Activated CD8-positive, alpha-beta T cell treated with anti-CD3 and anti-CD28 coated beads for 36 hours (primary cell): ENCODE results near the gene PLSCR5. TPM values are rescaled to one million over a fixed set of nuclear protein-coding genes. Genes with fewer than 3 reads are reported as not detected.
A peak's percentile ranks its signal among the peaks of the same experiment; 100 is the strongest.

ENCODE experiments used
- ATAC-seq: fragments of 200-7000 bp; cut with Tn5 transposase; one replicate; pipeline ENCODE4 v1.10.0; 2021; ENCODE audit warnings: mild to moderate bottlenecking, moderate library complexity
- CTCF ChIA-PET: fragments of 350-600 bp; sonication (Branson Sonifier 250); formaldehyde crosslinking; loops from one replicate; lab custom pipeline; 2021; ENCODE audit warnings: antibody characterized with exemption; lab: Charles Lee
- POLR2A ChIA-PET: fragments of 350-600 bp; sonication (Branson Sonifier 250); formaldehyde crosslinking; loops from one replicate; lab custom pipeline; 2021; ENCODE audit warnings: antibody characterized with exemption; lab: Charles Lee
- DNase-seq: peaks from one replicate; pipeline ENCODE4 v3.0.0-alpha.2; 2020
- H3K27ac Mint-ChIP-seq: one replicate; pipeline ENCODE4 v1.8.0; 2021; ENCODE audit warnings: mild to moderate bottlenecking, mixed read lengths
- H3K27me3 Mint-ChIP-seq: one replicate; pipeline ENCODE4 v1.8.0; 2021; ENCODE audit warnings: mixed read lengths
- H3K36me3 Mint-ChIP-seq: one replicate; pipeline ENCODE4 v1.8.0; 2021; ENCODE audit warnings: low read depth, mixed read lengths
- H3K4me1 Mint-ChIP-seq: one replicate; pipeline ENCODE4 v1.8.0; 2021; ENCODE audit warnings: low read depth, mixed read lengths
- H3K4me3 Mint-ChIP-seq: one replicate; pipeline ENCODE4 v1.8.0; 2021; ENCODE audit warnings: mild to moderate bottlenecking, moderate library complexity, mixed read lengths
- H3K9me3 Mint-ChIP-seq: one replicate; pipeline ENCODE4 v1.8.0; 2021; ENCODE audit warnings: mixed read lengths
- intact Hi-C: fragments of 100-400 bp; cut with micrococcal nuclease; formaldehyde crosslinking; loops from one replicate; pipeline ENCODE4 v1.10.0; 2022
- total RNA-seq, 2 experiments: library from RNA; stranded (reverse); gene quantifications; one replicate each; pipeline ENCODE4 v1.2.3, GENCODE V29; 2021
- TF ChIP-seq, protein P1 (sequence below): fragments of 200-600 bp; IDR thresholded peaks from one replicate; pipeline ENCODE4 v1.8.0; 2022; ENCODE audit warnings: antibody characterized with exemption, mild to moderate bottlenecking

PLSCR5 gene
- total RNA-seq, 2 experiments from 2014 or later = not detected

DNA sequence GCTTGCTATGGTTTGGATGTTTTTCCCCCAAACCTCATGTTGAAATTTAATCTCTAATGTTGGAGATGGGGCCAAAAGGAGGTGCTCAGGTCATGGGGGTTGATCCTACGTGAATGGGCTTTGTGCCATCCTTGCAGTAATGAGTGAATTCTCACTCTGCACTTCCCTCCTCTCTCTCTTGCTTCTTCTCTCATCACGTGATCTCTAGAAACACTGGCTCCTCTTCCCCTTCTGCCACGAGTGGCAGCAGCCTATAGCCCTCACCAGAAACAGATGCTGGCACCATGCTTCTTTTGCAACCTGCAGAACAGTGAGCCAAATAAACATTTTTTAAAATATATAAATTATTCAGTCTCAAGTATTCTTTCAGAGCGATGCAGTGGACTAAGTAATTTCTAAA lies 47.4 kb downstream of the PLSCR5 start:
- TF ChIP-seq, protein P1, sequence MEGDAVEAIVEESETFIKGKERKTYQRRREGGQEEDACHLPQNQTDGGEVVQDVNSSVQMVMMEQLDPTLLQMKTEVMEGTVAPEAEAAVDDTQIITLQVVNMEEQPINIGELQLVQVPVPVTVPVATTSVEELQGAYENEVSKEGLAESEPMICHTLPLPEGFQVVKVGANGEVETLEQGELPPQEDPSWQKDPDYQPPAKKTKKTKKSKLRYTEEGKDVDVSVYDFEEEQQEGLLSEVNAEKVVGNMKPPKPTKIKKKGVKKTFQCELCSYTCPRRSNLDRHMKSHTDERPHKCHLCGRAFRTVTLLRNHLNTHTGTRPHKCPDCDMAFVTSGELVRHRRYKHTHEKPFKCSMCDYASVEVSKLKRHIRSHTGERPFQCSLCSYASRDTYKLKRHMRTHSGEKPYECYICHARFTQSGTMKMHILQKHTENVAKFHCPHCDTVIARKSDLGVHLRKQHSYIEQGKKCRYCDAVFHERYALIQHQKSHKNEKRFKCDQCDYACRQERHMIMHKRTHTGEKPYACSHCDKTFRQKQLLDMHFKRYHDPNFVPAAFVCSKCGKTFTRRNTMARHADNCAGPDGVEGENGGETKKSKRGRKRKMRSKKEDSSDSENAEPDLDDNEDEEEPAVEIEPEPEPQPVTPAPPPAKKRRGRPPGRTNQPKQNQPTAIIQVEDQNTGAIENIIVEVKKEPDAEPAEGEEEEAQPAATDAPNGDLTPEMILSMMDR = no peak
- Mint-ChIP-seq H3K27ac (no peak overlapping the region), H3K4me3 (no peak overlapping the region), H3K4me1 (peaks cover 11% of the 10 kb centered on the region), H3K27me3 (peaks cover 3% of the 10 kb centered on the region), H3K36me3 (no peaks in the 10 kb centered on the region), H3K9me3 (no peaks in the 10 kb centered on the region)
- CTCF ChIA-PET = no interaction called here
- no peak for DNase-seq
- intact Hi-C loops = no loop called here
- ATAC-seq = no peak
- POLR2A ChIA-PET = no interaction called here

DNA sequence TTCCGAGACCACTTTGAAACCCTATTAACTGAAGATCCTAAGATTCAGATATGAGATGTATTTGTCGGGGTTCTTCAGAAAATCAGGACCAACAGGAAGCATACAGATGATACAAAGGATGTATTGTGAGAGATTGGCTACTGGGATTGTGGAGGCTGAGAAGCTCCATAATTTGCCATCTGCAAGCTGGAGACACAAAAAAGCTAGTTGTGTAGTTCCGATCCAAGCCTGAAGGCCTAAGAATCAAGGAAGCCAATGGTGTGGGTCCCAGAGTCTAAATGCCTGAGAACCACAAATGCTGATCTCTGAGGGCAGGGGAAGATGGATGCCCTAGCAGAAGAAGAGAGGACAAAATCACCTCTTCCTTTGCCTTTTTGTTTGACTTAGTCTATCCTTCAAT lies 49.8 kb downstream of the PLSCR5 start:
- Mint-ChIP-seq H3K36me3 (no peaks in the 10 kb centered on the region), H3K9me3 (no peaks in the 10 kb centered on the region), H3K27me3 (peaks cover 3% of the 10 kb centered on the region), H3K4me3 (no peak overlapping the region), H3K27ac (no peak overlapping the region), H3K4me1 (peaks cover 21% of the 10 kb centered on the region)
- TF ChIP-seq, protein P1 = no peak
- ATAC-seq (no peak), DNase-seq (no peak)
- CTCF ChIA-PET = interaction anchor here (1.2 kb wide), 1 partner anchor 23 kb away, joined by 3 read pairs; no protein-coding TSS in a partner anchor
- POLR2A ChIA-PET = no interaction called here
- intact Hi-C loops = no loop called here

- POLR2A ChIA-PET = interaction anchor here (1.0 kb wide), 1 partner anchor 11 kb away, joined by 3 read pairs; no protein-coding TSS in a partner anchor
- DNase-seq = peak; percentile 14
- H3K36me3 Mint-ChIP-seq = no peaks in the 10 kb centered on the region
- CTCF ChIA-PET = no interaction called here
- no peak for ATAC-seq
- intact Hi-C loops = no loop called here
- no peak overlapping the region for H3K27ac Mint-ChIP-seq
- no peaks in the 10 kb centered on the region for H3K9me3 Mint-ChIP-seq
- peaks cover 3% of the 10 kb centered on the region for H3K27me3 Mint-ChIP-seq
- H3K4me1 Mint-ChIP-seq = peaks cover 30% of the 10 kb centered on the region
- TF ChIP-seq, protein P1 = no peak
- H3K4me3 Mint-ChIP-seq = no peak overlapping the region
Measured at GRCh38 chr3:146554151-146554760, 50.9 kb downstream of the PLSCR5 start.

- peaks cover 49% of the 10 kb centered on the region for H3K4me1 Mint-ChIP-seq
- ChIA-PET CTCF (interaction anchor here (1.2 kb wide), 1 partner anchor 27 kb away, joined by 3 read pairs; no protein-coding TSS in a partner anchor), POLR2A (interaction anchor here (0.6 kb wide), 1 partner anchor 623 kb away, joined by 4 read pairs; no protein-coding TSS in a partner anchor)
- TF ChIP-seq, protein P1 = no peak
- intact Hi-C loops = no loop called here
- peaks cover 3% of the 10 kb centered on the region for H3K27me3 Mint-ChIP-seq
- H3K4me3 Mint-ChIP-seq = no peak overlapping the region
- H3K9me3 Mint-ChIP-seq = no peaks in the 10 kb centered on the region
- no peaks in the 10 kb centered on the region for H3K36me3 Mint-ChIP-seq
- ATAC-seq (peak; percentile 69), DNase-seq (peak; percentile 38)
- no peak overlapping the region for H3K27ac Mint-ChIP-seq
Measured at GRCh38 chr3:146550743-146551510, 54.2 kb downstream of the PLSCR5 start.
